RWPE1 (cell line): ENCODE results near the gene CFAP74.

Source experiments
- CTCF ChIA-PET: fragments of 350-600 bp; sonication (Branson Sonifier 250); formaldehyde crosslinking; extraction: SDS; loops from one replicate; lab custom pipeline; 2021; lab: Yijun Ruan, JAX
- POLR2A ChIA-PET: fragments of 400-600 bp; formaldehyde crosslinking; extraction: SDS; loops from one replicate; lab custom pipeline; 2020; ENCODE audit warnings: antibody characterized with exemption; ENCODE audit not compliant: low non-redundant PET; lab: Yijun Ruan, JAX
- DNase-seq: peaks from one replicate; pipeline ENCODE4 v3.0.0; 2012; ENCODE audit warnings: low spot score
- H3K27ac ChIP-seq: fragments of 450-650 bp; 2 replicates; pipeline ENCODE4 v1.5.1; 2017
- TF ChIP-seq, protein P1 (sequence below): fragments of 450-650 bp; conservative IDR thresholded peaks from 2 replicates; pipeline ENCODE4 v1.5.1; 2017; ENCODE audit warnings: low read depth, mild to moderate bottlenecking

CFAP74 gene

DNA sequence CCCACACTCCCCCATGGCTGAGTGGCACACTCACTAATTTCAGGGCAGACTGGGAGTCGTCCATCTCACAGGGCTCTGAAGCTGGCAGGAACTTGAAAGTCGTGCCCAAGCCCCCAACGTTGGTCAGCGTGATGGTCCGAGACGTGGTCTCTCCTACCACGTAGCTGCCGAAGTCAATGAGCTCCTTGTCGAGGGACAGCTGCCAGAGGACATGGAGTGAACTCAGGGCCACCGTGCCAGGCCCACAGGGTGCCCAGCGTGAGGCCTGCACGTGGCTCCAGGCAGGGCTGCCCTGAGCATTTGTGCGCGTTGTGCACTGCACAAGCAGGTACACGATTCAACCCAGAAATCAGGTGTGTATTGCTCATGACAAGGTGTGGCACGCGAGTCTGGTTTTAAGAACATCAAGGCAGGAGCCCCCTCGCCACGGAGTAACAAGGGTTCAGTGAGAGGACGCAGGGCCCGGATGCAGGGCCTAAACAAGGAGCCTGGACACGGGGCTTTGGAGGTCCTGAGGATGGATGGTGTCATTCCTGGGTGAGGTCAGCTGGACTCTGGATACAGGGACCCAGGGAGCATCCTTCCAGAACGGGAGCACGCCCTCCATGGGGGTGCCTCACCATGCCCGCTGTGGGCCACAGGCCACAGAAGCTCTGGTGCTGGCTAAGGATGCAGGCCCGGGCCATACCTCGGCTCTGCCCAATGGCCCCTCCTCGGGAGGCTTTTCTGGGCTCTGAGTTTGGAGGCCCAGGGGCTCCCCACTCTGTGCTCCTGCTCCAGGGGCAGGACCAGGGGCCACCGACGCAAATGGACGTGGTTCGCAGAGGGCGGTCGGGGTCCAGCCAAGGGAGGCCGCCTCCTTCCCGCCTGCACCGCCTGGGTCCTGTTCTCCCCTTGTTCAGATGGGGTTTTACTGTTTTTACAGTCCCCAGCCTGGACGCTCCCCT is 46.7 kb downstream of the CFAP74 start:
- TF ChIP-seq, protein P1, sequence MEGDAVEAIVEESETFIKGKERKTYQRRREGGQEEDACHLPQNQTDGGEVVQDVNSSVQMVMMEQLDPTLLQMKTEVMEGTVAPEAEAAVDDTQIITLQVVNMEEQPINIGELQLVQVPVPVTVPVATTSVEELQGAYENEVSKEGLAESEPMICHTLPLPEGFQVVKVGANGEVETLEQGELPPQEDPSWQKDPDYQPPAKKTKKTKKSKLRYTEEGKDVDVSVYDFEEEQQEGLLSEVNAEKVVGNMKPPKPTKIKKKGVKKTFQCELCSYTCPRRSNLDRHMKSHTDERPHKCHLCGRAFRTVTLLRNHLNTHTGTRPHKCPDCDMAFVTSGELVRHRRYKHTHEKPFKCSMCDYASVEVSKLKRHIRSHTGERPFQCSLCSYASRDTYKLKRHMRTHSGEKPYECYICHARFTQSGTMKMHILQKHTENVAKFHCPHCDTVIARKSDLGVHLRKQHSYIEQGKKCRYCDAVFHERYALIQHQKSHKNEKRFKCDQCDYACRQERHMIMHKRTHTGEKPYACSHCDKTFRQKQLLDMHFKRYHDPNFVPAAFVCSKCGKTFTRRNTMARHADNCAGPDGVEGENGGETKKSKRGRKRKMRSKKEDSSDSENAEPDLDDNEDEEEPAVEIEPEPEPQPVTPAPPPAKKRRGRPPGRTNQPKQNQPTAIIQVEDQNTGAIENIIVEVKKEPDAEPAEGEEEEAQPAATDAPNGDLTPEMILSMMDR: no peak
- no peak overlapping the region for H3K27ac ChIP-seq
- ChIA-PET CTCF (interaction anchor here (1.0 to 2.0 kb wide), 2 partner anchors 12 to 88 kb away, joined by 3 to 15 read pairs; no protein-coding TSS in a partner anchor), POLR2A (no interaction called here)
- DNase-seq: no peak

DNA sequence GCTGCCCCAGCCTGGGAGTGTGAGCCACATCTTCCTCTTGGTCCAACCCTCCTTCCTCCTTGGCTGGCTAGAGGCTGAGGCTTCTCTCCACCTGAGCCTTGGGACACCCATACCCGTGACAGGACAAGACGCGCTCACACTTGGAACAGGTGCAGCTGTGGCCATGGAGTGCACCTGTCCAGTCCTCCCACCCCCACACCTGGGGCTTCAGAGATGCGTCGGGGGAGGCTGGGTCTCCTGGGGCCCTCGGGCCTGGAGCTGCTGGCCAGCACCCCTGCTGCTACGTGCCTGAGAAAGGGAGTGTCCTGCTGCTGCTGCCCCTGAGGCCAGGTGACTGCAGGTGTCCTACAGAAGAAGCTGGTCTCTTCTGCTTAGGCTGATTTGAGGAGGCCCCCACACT is 47.5 kb downstream of the CFAP74 start:
- H3K27ac ChIP-seq: no peak overlapping the region
- no peak for DNase-seq
- POLR2A ChIA-PET: no interaction called here

DNA sequence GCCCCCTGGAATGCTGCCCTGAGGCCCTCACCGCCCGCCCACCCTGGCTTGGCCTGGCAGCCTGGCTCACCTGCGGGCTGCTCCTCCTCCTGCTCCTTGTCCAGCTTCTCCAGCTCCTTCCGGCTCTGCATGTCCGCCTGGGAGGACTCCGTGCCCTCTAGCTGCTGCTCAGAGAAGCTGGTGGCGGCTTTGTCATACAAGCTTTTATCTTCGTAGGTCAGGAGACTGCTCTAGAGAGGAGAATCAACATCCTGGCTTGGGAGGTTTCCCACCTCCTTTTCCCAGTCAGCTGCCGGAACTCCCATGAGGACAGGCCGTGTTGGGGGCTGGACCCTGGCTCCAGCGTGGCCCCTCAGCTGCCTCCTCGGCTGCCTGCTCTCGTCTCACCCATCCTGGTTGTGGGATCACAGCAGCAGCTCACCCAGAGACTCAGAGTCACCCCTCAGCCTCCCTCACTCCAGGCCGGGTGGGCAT is 47.9 kb downstream of the CFAP74 start:
- DNase-seq: no peak
- ChIA-PET POLR2A (no interaction called here), CTCF (interaction anchor here (0.7 to 2.1 kb wide), 3 partner anchors 12 to 89 kb away, joined by 3 to 15 read pairs (median 4); no protein-coding TSS in a partner anchor)
- H3K27ac ChIP-seq: no peak overlapping the region
- TF ChIP-seq, protein P1: no peak

More for the DNA sequence above, 47.5 kb downstream of the CFAP74 start:
- CTCF ChIA-PET: interaction anchor here (2.0 kb wide), 1 partner anchor 89 kb away, joined by 15 read pairs; no protein-coding TSS in a partner anchor
- TF ChIP-seq, protein P1: no peak

DNA sequence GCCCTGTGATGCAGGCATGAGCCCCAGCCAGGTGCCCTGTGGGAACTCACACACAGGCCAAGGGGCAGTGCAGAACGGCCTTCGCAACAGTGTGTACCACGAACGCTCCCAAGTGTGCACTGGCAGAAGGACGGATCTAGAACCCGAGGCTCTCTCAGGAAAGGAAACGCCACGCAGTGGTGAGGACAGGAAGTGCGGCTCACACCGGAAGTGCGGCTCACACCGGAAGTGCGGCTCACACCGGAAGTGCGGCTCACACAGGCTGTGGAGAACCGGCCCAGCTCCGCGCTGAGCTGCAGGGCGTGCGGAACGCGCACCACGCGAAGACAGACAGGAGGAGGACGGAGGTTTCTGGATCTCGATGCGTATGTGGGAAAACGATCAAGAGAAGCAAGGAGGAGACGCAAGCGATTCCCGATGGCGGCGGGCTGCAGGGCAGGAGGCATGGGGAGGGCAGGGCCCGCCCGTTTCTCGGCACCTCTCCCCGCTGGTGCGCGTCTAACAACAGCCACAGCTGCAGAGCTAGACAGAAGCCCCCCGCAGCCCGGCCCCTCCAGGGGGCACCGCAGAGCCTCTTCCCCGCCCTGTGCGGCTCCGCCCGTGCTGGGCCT is 48.6 kb downstream of the CFAP74 start:
- POLR2A ChIA-PET: no interaction called here
- no peak for DNase-seq
- CTCF ChIA-PET: interaction anchor here (0.7 to 2.1 kb wide), 5 partner anchors 10 to 90 kb away, joined by 3 to 15 read pairs (median 4); no protein-coding TSS in a partner anchor
- no peak overlapping the region for H3K27ac ChIP-seq
- TF ChIP-seq, protein P1: peak; percentile 35

DNA sequence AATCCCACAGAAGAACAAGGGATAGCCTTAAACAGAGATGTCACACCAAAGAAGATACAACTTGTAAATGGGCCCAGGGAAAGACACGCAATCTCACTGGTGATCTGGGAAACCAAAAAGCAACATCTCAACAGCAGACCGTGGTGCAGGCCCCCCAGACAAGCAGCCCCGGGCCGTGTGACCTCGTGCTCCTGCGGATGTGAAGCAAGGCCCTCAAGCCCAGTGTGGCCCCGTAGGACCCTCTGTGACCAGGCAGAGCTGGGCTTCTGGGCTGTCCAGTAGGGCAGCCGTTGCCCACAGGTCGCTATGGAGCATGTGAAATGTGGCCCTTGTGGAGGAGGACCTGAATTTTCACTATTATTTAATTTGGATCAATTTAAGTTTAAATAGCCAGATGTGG is 49.6 kb downstream of the CFAP74 start:
- TF ChIP-seq, protein P1: no peak
- H3K27ac ChIP-seq: no peak overlapping the region
- ChIA-PET CTCF (interaction anchor here (0.9 to 2.1 kb wide), 3 partner anchors 9 to 91 kb away, joined by 3 to 5 read pairs (median 4); no protein-coding TSS in a partner anchor), POLR2A (no interaction called here)
- no peak for DNase-seq

DNA sequence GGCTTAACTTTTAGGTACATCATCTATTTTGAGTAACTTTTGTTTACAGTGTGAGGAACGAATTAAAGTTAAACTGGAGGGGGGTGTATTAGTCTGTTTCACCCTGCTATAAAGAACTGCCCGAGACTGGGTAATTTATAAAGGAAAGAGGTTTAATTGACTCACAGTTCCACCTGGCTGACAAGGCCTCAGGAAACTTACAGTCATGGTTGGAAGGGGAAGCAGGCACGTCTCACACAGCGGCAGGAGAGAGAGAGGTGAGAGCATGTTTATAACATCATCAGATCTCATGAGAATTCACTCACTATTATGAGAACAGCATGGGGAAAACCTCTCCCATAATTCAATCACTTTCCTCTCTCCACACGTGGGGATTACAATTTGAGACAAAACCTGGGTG is 52.6 kb downstream of the CFAP74 start:
- DNase-seq: no peak
- no peak overlapping the region for H3K27ac ChIP-seq
- TF ChIP-seq, protein P1: no peak
- POLR2A ChIA-PET: no interaction called here
- CTCF ChIA-PET: interaction anchor here (0.6 kb wide), 1 partner anchor 372 kb away, joined by 4 read pairs; no protein-coding TSS in a partner anchor
